GOT3 (cell line): ENCODE measurements around the gene NCKAP5.

Experiments used
- DNase-seq: peaks from one replicate; lab custom pipeline; 2025; ENCODE audit warnings: mixed read lengths; lab: John Stamatoyannopoulos, UW

NCKAP5 gene

DNA sequence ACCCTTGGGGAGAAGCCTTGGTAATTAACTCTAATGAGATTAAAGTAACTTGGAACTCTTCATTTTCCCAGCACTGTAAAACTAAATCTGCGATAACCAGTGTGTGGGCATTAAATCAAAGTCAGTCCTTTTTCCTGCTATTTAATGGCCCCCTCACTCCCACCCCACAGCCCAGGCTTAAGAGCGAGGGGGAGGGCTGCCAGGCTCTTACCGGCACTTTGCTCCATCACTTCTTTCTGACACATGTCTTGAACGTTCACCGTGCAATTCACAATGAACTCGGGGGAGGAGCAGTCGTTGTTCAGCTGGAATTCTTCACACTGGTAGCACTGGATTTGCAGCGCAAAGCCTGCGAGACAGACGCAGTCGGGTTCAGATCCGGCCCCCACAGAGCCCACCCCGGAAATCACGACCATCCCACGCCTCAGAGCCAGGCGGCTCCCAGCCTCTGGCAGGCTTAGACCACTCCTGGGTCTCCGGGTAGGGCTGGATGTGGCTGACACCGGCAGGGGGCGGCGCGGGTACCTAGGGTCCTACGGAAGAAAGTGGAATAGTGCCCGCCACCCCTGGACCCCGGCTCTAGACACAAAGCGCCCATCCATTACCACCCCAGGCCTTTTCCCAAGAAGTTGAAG is 900.0 kb downstream of the NCKAP5 start:
- DNase-seq, result no peak

DNA sequence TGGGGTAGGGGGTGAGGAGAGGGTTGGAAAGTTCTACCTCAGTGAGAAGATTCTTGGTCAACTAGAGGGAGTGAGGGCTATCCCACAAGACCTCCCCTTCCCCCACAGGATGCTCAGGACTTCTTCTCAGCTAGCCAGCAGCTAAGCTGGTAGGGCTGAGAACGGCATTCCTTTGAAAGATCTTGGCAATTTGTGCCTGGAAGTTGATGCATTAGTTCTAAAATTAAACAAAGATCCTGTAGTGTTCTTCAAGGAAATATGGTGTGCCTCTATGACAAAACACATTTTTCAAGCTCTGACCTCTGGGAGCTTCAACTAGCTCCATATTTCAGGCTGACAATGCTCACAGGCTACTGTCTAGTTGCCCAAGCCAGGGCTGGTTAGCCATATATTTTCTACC is 900.6 kb downstream of the NCKAP5 start:
- DNase-seq, result no peak

DNA sequence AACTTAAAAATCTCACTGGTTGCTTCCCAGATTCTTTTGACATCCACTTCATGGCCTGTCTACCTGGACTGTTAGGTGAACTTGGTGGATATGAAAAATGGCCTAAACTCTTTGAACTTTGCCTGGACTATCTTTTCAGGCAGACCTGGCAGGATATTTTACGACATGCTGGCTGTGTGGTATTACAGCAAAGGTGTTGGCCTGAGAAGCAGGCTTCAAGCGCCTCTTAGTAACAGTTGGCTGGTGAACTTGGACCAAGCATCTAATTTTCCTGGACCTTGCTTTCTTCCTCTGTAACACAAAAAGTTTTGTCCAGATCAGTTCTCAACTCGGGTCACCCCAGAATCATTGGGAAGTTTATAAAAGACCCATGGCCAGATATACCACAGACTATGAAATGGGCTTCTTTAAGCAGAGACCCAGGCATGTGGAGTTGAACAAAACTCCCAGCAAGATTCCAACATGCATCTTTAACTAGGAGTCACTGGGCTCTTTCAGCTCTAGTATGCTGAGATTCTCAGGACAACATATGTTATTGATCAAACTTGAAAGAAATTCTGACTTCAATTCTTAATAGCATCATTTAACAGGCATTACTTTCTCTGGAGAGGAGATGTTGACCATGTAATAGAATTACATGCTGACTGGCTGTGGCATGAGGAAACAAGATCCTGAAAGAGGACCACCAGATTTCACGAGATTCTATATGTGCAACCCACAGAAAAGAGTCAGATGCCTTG is 902.7 kb downstream of the NCKAP5 start:
- DNase-seq, result no peak

DNA sequence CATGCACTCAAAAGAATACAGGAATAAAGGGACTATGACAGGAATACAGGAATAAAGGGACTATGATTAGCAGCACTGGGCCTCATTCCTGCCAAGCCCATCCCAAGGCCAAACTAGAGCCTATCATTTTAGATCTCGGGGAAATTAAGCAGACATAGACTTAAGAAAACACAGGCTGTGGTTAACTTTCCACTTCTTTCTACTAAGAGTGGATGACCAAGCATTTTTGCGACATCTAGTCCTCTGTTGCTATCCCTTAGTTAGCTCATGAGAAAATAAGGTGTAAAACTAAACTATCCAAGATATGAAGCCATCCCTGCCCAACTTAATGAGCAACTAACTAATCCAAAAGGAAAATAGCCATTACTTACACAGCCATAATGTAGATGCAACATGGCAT is 904.2 kb downstream of the NCKAP5 start:
- DNase-seq, result no peak

DNA sequence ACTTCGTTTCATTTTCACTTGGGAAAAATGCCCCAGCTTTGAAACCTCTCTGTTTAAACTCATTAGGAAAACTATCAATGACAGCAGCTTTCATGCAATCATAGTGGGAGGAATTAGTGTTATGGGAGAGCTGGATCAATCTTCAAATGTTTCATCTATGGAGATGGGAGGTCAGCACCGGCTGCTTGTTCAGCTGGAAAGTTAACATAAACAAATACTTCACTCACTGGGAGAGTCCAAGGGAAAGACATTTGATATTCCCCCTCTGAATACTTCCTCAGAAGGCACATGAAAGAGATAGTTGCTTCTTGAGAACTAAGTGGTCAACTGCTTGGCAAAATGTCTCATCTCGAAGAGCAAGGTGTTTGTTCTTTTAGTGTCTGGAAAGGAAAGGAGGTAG is 905.5 kb downstream of the NCKAP5 start:
- DNase-seq, result no peak

DNA sequence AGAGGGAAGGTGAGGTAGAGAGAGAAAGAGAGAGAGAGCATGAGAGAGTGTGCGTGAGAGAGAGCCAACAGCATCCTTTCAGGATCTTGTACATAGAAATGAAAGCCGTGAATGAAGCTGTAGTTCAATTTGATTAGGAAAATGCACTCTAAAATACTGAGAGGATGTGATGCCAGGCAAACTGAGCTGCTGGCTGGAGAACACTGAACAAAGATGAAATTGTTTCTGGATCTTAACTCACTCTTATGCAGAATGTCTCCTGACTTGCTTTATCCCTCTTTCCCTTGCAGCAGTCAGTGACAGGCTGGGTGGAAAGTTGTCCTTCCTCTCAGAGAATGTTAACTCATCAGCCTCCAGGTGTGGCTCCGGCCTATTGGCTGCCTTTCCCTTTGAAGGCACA is 908.9 kb downstream of the NCKAP5 start:
- DNase-seq, result no peak

DNA sequence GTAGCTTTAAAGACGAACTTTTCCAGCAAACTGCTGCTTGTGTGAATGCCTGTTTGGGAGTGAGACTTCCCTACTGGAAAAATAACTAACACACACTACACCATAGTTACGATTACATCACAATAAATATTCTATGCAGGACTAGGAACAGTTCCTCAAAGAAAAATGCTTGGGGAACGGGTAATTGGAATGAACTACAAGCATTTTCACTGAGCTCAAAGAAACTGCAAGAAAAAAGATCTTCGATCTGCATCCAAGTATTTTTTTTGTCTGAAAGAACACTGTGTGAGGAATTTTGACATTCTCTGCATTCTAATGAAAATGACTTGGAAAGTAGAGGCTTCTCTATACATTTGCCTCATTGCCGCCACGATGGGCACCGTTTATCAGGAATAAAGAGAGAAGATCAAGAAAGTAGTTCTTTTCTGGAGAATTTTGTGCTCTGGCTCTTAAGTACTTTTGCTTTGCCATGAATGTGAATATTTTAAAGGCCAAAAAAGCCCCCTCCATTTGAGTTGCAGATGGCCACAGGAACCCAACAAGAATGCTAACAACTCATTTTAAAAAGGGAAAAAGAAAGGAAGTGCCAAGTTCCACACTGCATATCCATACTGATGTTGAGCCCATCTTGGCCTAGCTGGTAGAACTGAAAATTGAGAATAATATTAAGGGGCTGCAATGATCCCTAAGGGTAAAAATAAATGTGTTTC is 911.8 kb downstream of the NCKAP5 start:
- DNase-seq, result no peak

DNA sequence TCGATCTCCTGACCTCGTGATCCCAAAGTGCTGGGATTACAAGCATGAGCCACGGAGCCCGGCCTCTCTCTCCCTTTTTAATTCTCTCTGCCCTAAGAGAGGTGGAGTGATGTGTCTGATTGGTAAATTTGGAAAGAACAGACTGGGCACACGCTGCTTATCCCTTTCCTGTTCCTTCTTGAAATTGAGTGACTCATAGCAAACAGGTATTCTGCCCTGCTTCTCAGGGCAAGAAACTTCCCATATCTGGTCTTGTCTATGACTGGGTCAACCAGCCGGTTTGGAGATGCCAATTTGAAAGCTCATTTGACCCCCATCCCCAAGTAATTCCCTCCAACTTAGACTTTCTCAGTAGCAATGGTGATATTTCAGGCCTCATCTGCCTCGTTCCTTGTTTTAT is 913.3 kb downstream of the NCKAP5 start:
- no peak for DNase-seq

DNA sequence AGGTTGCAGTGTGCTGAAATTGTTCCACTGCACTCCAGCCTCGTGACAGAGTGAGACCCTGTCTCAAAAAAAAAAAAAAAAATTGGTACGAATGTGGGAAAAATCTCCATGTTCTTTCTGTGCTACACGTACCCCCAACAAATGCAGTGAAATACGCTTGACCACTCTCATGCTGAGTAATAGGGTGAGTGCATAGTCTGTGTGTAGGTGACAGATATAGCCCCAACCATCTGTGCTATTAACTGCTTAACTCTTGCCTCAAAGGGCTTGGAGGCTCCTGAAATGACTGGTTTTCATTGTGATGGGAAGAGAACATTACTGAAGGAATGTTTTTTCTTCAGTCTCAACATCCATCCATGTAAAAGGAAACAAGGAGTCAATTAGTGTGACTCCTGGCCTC is 913.9 kb downstream of the NCKAP5 start:
- no peak for DNase-seq

DNA sequence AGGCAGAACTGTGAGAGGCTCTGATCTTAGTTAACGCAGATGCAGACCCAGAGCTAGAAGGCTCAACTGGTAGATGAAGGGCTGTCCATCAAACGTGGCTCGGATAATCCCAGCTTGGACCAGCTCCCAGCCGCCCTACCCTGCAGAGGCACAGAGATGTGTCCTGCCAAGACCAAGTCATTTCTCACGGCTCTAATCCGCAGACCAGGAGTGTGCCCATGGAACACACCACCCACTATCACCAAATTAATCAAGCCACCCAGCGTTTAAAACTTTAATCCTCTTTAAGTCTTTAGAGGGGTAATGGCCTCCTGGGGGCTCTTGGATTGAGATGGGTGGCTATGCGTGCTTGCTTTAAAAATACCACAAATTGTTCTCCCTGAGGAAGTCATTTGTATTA is 915.8 kb downstream of the NCKAP5 start:
- no peak for DNase-seq

DNA sequence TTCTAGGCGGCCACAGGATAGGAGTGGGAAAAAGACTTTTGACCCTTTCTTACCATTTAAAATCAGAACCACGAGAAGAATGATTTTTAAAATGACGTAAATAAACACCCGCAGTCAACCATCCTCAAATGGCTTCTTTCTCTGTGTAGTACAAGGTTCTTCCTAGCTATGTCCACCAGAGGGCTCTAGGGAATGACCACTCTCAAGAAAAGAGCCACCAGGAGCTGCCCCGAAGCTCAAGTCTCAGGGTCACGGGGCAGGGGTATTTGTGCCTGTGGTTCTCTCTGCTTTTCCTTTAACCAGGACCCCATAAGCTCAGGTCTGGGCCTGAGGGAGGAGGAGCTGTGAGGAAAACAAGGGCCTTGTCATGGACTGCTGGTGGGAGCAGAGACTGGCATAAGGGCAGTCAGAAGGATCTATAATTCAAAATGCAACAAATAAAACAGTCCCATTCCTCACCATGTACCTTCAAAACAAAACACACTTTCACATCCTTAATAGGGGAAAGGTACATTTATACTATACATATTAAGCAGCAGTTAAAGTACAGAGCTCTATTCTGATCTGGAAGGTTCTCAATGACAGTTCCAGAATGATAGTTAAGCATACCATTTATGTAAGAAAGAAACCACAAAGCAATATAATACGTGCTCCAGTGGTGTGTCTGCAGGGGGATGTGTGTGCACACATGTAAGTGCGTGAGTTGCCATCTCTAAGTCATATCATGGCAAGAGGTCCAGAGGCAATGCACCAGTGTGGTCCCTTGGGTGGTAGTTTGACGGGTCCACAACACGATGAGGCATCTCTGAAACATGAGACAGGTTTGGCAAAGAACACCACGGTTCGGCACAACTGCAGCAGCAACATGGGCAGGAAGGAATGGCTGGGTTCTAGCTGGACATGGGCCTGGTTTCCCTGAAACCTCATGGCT is 916.9 kb downstream of the NCKAP5 start:
- DNase-seq, result no peak

DNA sequence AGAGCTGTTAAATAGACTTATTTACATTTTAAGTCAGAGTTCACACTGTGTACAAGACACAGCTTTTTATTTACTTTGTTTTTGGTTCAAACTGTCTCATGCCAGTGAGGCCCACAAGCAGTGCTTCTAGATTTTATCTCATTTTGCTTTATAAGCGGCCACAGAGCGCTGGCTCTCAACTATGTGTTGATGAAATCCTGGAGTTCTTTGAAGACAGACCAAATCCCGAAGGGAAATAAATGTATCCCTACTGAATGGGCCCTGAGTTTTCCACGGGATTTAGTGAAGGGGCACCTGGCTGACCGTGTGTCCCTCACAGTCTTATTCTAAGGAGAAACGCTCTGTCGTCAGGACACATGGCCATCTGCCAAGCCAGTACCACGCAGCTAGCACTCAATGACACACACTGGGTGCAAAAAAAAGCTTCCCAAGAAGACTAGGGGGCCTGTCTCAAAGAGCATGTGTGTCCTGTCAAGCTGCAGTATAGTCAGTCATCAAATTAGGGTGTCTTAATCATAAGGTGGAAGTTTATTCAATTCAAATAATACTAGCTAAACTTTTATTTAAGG is 921.6 kb downstream of the NCKAP5 start:
- no peak for DNase-seq

DNA sequence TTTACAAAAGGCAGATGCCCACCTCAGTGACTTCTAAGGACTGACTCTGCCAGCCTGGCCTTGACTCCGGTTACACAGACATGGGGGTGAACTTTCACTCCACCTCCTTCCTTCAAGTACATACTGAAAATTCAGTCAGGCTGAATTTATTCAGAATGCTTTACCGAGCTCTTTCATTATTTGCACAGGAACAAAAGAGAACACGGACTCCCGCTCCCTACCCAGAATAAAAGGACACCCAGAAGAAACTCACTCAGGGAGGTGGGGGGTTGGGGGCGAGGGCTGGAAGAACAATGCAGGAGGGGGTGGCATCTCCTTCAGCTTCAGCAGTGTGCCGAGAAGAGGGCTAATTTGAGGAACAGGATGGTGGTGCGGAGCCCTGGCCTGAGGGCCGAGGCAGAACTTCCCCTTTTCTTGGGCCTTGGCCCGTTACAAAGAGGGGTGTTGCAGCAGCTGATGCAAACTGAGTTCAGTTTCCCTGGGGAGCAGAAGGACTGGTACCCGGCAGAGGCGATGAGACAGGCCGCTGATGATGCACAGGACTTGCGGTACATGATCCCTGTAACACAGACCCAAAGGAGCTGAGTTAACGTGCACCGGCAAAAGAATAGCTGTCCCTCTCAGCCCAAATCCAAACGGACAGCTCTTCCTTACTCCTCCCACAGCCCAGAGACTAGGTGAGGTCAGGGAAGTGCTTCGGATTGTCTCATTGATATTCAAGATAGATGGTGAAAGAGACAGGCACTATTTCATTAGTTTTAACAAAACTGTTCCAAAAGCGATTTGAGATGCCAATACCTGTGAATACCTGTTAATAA is 922.3 kb downstream of the NCKAP5 start:
- no peak for DNase-seq

DNA sequence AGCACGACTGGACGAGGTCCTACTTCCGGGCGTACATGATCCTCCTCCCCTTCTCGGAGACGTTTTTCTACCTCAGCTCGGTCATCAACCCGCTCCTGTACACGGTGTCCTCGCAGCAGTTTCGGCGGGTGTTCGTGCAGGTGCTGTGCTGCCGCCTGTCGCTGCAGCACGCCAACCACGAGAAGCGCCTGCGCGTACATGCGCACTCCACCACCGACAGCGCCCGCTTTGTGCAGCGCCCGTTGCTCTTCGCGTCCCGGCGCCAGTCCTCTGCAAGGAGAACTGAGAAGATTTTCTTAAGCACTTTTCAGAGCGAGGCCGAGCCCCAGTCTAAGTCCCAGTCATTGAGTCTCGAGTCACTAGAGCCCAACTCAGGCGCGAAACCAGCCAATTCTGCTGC is 923.1 kb downstream of the NCKAP5 start:
- DNase-seq, result no peak

DNA sequence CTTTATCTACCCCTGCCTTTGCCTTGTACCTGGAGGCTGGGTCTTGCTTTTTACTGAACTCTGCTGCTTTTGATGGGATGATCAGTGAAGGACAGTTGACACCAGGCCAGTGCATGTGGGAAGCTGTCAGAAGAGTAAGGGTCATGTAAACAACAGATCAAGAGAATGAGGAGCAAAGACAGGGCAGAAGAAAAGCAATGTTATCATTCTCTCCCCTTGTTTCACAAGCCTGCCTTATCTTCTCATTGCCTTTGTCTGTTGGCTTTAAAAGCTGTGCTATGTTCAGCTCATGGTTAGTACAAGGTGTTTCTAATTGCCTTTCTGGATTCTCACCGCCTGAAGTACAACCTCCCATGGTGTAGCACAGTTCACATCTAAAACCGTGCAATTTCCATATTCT is 925.8 kb downstream of the NCKAP5 start:
- DNase-seq, result no peak

DNA sequence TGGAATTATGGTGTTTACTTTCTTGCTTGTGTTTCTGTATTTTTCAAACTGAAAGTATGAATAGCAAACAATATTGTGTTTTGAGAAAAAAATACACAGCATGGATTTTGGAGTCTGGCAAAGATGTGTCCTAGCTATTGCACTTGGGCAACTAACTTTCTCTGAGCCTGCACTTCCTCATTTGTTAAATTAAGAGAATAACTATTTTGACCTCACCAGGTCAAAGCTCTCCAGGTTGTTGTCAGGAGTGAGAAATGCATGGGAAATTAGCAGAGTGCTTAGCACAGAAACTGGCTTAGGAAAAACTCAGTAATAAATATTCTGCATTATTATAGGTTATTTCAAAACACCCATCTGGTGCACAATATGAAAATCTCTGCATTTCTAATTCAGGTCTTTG is 926.4 kb downstream of the NCKAP5 start:
- no peak for DNase-seq

DNA sequence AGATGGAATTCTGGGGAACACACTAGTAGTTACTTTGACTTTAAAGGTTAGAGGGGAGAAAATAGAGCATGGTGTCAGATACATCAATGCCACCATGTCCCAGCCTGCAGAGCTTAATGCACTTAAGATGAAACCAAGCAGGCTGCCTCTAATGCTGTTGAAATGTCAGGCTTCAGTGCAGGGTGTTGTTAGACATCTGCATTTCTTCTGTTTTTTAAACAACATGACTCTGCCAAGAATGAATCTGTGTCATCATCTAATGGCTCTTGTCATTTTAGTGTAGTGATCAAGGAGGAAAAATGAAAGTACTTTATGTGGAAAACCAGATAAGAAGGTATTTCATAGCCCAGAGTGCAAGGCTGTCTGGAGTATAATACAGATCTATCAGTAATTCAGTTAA is 928.1 kb downstream of the NCKAP5 start:
- DNase-seq, result no peak

DNA sequence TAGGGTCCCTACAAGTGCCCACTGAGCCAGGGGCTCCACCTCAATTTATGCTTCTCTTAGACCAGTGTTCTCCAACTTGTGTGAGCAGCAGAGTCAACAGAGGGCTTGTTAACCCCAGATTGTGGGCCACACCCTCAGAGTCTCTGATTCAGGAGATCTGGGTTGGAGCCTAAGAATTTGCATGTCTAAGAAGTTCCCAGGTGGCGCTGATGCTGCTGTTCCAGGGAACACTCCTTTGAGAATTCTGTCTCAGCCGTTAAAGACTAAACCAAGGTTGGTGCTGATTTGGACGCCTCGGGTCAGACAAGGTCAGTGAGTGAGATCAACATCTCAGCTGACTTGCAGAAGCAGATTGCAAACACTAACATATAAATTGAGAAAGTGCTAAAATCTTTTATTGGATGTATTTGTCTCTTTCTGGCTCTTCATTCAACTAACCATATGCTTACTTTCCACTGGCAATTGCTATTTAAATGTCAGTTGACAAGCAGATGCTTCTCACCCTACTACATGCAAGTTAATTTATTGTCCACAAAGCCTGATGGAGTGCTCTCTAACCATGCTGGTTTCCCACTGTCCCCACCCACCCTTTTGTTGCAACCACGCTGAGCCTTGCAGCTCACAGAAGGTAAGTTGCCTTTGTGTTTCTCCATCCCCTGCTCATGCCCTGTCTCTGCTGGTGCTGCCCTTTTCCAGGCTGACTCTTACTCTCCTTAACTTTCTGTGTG is 929.8 kb downstream of the NCKAP5 start:
- DNase-seq, result no peak

DNA sequence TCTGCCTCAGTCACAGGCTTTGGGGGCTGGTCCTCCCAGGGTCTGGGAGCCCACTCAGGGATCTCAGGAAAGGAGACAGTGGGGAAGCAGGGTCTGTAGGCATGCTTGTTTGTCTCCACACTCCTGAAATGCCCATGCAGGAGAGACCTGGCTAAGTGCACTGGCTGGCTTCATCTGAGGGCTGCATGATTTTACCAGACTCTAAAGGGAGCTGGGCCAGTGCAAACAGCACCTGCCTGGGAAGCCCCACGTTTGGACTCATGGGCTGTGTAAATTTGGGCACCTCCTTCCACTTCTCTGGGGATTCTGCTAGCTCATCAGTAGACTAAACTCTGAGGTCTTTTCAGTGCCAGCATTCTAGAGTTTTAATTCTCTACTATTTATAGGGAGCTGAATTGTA is 931.9 kb downstream of the NCKAP5 start:
- DNase-seq, result no peak

DNA sequence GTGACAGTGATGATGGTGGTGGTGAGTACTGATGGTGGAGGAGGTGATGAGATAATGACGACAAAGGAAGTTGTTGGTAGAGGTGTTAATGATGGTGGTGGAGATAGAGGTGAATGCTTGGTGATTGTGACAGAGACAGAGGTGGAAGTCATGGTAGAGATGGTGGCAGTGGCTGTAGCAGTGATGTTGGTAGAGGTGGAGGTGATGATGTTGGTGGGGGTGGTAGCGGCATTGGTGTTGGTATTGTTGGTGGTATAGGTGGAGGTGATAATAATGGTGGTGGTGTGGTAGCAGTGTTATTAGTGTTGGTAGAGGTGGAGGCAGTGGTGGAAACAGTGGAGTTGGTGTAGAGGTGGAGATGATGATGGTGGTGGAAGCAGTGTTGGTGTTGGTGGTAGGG is 934.6 kb downstream of the NCKAP5 start:
- DNase-seq, result no peak
